Lung (tissue), 12 donors: ENCODE data around the gene EEF1B2. TPM values are rescaled to one million over a fixed set of nuclear protein-coding genes. Genes with fewer than 3 reads are reported as not detected.

Experiments
- ATAC-seq: fragments of 200-7000 bp; cut with Tn5 transposase; one replicate; pipeline ENCODE4 v1.9.1; 2020; ENCODE audit warnings: moderate number of reproducible peaks; ENCODE audit not compliant: insufficient read depth, low FRiP score
- DNase-seq, 3 donors: peaks; one replicate each; pipeline ENCODE4 v3.0.0-alpha.2; 2013 to 2017
- H3K27ac ChIP-seq, 2 donors: one replicate each; pipeline ENCODE4 v1.5.1; 2013; ENCODE audit warnings: mild to moderate bottlenecking in 2 of 2, moderate library complexity in 2 of 2, control low read depth in 1 of 2, inconsistent platforms in 1 of 2, low read depth in 1 of 2, low read length in 1 of 2
- H3K27me3 ChIP-seq, 3 donors: one replicate each; pipeline ENCODE4 v1.5.1; 2013; ENCODE audit warnings: low read length in 2 of 3; ENCODE audit not compliant: control insufficient read depth in 3 of 3, insufficient read depth in 3 of 3
- H3K36me3 ChIP-seq, 4 donors: one replicate each; pipeline ENCODE4 v1.5.1; 2013; ENCODE audit warnings: low read length in 4 of 4, mild to moderate bottlenecking in 1 of 4, moderate library complexity in 1 of 4; ENCODE audit not compliant: control insufficient read depth in 4 of 4, insufficient read depth in 4 of 4
- H3K4me1 ChIP-seq, 5 donors: one replicate each; pipeline ENCODE4 v1.5.1; 2013; ENCODE audit warnings: low read length in 5 of 5, mild to moderate bottlenecking in 2 of 5, moderate library complexity in 1 of 5; ENCODE audit not compliant: control insufficient read depth in 5 of 5, insufficient read depth in 5 of 5
- H3K4me3 ChIP-seq: one replicate; pipeline ENCODE4 v1.5.1; 2013; ENCODE audit warnings: mild to moderate bottlenecking, control low read depth, moderate library complexity
- H3K9ac ChIP-seq, 2 donors: one replicate each; pipeline ENCODE4 v1.5.1; 2013; ENCODE audit warnings: low read length in 2 of 2, control low read depth in 1 of 2; ENCODE audit not compliant: insufficient read depth in 1 of 2
- H3K9me3 ChIP-seq, 4 donors: one replicate each; pipeline ENCODE4 v1.5.1; 2013; ENCODE audit warnings: low read length in 3 of 4, mild to moderate bottlenecking in 1 of 4, moderate library complexity in 1 of 4; ENCODE audit not compliant: control insufficient read depth in 4 of 4, insufficient read depth in 3 of 4
- WGBS, 2 donors: extraction: QIAGEN DNeasy Blood & Tissue Kit; methylation state at CpG; one replicate each; pipeline ENCODE4 v1.1.7; 2013; 5-methylcytosine and 5-hydroxymethylcytosine counted together
- polyA plus RNA-seq, 2 donors: library from polyadenylated mRNA; stranded (reverse); fragments of 200-250 nt; gene quantifications; one replicate each; pipeline ENCODE4 v1.2.1, GENCODE V29; 2013
- total RNA-seq, 2 donors: library from RNA; depleted of rRNA in 1 of 2; stranded (reverse); fragments of >200 nt in 1 of 2; gene quantifications; one replicate each; pipeline ENCODE4 v1.2.1, GENCODE V29; 2014 to 2021
- TF ChIP-seq, protein P1 (sequence below): IDR thresholded peaks from 2 replicates; pipeline ENCODE4 v1.5.1; 2012; ENCODE audit warnings: mild to moderate bottlenecking; ENCODE audit errors: control extremely low read depth, extremely low read depth
- donor health status: control.
- donor health status: control.
- donor health status: Bipolar disorder and iron deficiency.
- donor health status: healthy.
- donor health status: DM: yes; HTN: yes; CAD: no.

EEF1B2 gene
- total and polyA plus RNA-seq, 4 donors: 217 to 737 (median 524) TPM

DNA sequence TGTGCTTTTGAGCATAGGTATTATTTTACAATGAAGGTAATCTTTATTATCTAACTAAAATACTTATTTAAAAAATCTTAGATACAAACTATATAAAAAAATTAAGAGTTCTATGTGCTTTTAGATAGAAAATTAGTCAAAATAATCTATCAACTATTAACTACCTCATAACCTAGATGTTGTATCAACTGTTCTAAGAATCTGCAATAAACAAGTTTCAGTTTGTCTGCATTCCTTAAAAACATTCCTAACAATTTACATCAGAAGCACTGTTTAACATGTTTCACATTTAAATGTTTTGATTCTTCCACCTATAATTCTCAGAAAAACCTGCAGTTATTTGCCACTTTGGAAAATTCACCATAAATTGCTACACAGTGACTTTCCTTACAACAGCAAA is 33.8 kb upstream of the EEF1B2 start:
- TF ChIP-seq, protein P1, sequence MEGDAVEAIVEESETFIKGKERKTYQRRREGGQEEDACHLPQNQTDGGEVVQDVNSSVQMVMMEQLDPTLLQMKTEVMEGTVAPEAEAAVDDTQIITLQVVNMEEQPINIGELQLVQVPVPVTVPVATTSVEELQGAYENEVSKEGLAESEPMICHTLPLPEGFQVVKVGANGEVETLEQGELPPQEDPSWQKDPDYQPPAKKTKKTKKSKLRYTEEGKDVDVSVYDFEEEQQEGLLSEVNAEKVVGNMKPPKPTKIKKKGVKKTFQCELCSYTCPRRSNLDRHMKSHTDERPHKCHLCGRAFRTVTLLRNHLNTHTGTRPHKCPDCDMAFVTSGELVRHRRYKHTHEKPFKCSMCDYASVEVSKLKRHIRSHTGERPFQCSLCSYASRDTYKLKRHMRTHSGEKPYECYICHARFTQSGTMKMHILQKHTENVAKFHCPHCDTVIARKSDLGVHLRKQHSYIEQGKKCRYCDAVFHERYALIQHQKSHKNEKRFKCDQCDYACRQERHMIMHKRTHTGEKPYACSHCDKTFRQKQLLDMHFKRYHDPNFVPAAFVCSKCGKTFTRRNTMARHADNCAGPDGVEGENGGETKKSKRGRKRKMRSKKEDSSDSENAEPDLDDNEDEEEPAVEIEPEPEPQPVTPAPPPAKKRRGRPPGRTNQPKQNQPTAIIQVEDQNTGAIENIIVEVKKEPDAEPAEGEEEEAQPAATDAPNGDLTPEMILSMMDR: no peak
- Histone ChIP-seq H3K9ac (no peak overlapping the region), H3K36me3 (peaks cover 19 to 46% (median 37%) of the 10 kb centered on the region in 4 donors), H3K9me3 (no peaks in the 10 kb centered on the region), H3K27ac (no peak overlapping the region), H3K4me3 (no peak overlapping the region), H3K4me1 (no peaks in the 10 kb centered on the region), H3K27me3 (no peaks in the 10 kb centered on the region)
- ATAC-seq: no peak
- DNase-seq: no peak

DNA sequence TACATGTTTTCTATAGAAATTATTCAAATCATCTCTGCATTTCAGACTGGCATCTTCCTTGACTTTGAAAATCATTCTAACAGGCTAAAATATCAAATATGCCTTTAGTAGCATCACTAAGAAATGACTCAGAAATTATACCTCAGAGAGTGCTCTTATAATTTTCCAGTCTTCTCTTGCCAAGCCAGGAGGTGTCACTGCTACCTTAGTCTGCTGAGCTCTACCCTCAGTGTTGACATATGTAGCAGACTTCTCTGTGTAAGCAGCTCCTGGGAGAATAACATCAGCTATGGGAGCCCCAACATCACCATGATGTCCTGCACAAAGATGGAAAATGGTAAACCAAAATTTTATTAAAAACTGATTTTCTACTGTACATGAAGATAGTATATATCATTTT is 32.0 kb upstream of the EEF1B2 start:
- no peak overlapping the region for H3K9ac ChIP-seq
- H3K4me1 ChIP-seq: no peaks in the 10 kb centered on the region
- H3K36me3 ChIP-seq: peaks cover 22 to 38% (median 33%) of the 10 kb centered on the region in 4 donors
- ATAC-seq (no peak), DNase-seq (no peak)
- TF ChIP-seq, protein P1: no peak
- no peaks in the 10 kb centered on the region for H3K9me3 ChIP-seq
- no peak overlapping the region for H3K27ac ChIP-seq
- H3K4me3 ChIP-seq: no peak overlapping the region
- H3K27me3 ChIP-seq: no peaks in the 10 kb centered on the region

DNA sequence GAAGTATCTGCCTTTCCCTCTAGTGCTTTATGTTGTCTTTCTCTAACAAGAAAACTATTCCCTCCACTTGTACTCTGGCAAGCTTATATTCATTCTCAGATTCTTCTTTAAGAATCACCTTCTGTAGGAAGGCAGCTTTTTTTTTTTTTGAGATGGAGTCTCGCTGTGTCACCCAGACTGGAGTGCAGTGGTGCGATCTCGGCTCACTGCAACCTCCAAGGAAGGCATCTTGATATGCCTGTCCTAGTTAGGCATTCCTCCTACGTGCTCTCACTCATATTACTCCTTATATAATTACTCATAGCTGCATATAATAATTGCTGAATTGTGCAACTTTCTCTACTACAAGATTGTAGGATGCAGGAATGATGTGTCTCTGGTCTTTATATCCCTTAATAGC is 16.2 kb upstream of the EEF1B2 start:
- Histone ChIP-seq H3K4me1 (no peaks in the 10 kb centered on the region), H3K27ac (no peak overlapping the region), H3K4me3 (no peak overlapping the region), H3K9ac (no peak overlapping the region), H3K9me3 (no peaks in the 10 kb centered on the region), H3K27me3 (no peaks in the 10 kb centered on the region), H3K36me3 (peaks cover 31 to 57% (median 41%) of the 10 kb centered on the region in 4 donors)
- 97 to 98% methylated on average over 4 of the region's 4 CpGs for WGBS, 2 donors
- TF ChIP-seq, protein P1: no peak
- DNase-seq: no peak
- no peak for ATAC-seq

DNA sequence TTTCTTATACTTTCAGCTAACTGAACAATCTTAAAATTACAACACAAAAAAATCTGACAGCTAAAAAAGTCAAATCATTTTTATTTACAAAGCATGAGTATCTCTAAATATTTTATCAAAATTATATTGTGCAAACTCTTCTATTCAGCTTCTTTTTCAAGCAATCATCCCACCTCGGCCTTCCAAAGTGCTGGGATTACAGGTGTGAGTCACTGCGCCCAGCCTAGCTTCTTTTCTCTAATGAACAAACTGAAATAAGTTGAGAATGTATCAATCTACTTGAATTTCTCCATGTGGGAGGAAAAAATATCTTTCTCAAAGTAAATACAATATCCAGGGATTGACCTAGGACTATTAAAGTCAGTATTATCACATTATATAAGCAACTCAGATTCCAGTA is 15.3 kb upstream of the EEF1B2 start:
- DNase-seq (no peak), ATAC-seq (no peak)
- 97 to 99% methylated on average over 2 of the region's 2 CpGs for WGBS, 2 donors
- no peaks in the 10 kb centered on the region for H3K9me3 ChIP-seq
- H3K4me3 ChIP-seq: no peak overlapping the region
- H3K27ac ChIP-seq: no peak overlapping the region
- no peak overlapping the region for H3K9ac ChIP-seq
- no peaks in the 10 kb centered on the region for H3K27me3 ChIP-seq
- TF ChIP-seq, protein P1: no peak
- peaks cover 29 to 58% (median 39%) of the 10 kb centered on the region in 4 donors for H3K36me3 ChIP-seq
- H3K4me1 ChIP-seq: no peaks in the 10 kb centered on the region
